Fibroblast of gingiva (primary cell): ENCODE results near the gene REM1.
"Not testable (repeated sequence)": the region's sequence is repeated elsewhere in the genome, so short reads cannot be mapped to it uniquely, and the experiment has no call there.

Experiments
- DNase-seq: peaks from one replicate; pipeline ENCODE4 v3.0.0-alpha.2; 2011; ENCODE audit warnings: low read depth

REM1 gene

GRCh38 chr20:31474758-31475427 is at the start of gene REM1, which contains the start of gene DEFB124:
REM1 (plus strand) TSS chr20:31475288; CDS start chr20:31476446, 1,158 bp downstream.
DEFB124 (minus strand) TSS chr20:31475127; CDS start chr20:31473013, 2,114 bp downstream.
- no peak for DNase-seq

GRCh38 chr20:31425797-31426196 is 49.3 kb upstream of the REM1 start:
- no peak for DNase-seq

- DNase-seq: not testable (repeated sequence)
Measured at GRCh38 chr20:31426891-31427551, 48.1 kb upstream of the REM1 start.

- DNase-seq: not testable (repeated sequence)
Measured at GRCh38 chr20:31427576-31427975, 47.5 kb upstream of the REM1 start.

GRCh38 chr20:31430568-31431115 is 44.4 kb upstream of the REM1 start:
- DNase-seq: no peak

- DNase-seq: no peak
Measured at GRCh38 chr20:31440012-31440659, 35.0 kb upstream of the REM1 start, which contains the start of gene DEFB123. DEFB123 (plus strand) TSS chr20:31440632; CDS start chr20:31440699, 67 bp downstream.

- no peak for DNase-seq
Measured at GRCh38 chr20:31446084-31446819, 28.8 kb upstream of the REM1 start.

- DNase-seq: no peak
Measured at GRCh38 chr20:31449511-31450414, 25.3 kb upstream of the REM1 start.

GRCh38 chr20:31452575-31452974 is 22.5 kb upstream of the REM1 start:
- DNase-seq: no peak

- DNase-seq: no peak
Measured at GRCh38 chr20:31454361-31454760, 20.7 kb upstream of the REM1 start.

- not testable (repeated sequence) for DNase-seq
Measured at GRCh38 chr20:31470946-31471345, 4.1 kb upstream of the REM1 start.

GRCh38 chr20:31472395-31473330 is 2.4 kb upstream of the REM1 start:
- DNase-seq: no peak

- no peak for DNase-seq
Measured at GRCh38 chr20:31473331-31474096, 1.6 kb upstream of the REM1 start.

- no peak for DNase-seq
Measured at GRCh38 chr20:31474097-31474436, 1.0 kb upstream of the REM1 start.

GRCh38 chr20:31475472-31476293 is 595 bp downstream of the REM1 start:
- no peak for DNase-seq

- no peak for DNase-seq
Measured at GRCh38 chr20:31476294-31476585, 1.2 kb downstream of the REM1 start.

GRCh38 chr20:31476643-31477215 is 1.6 kb downstream of the REM1 start:
- DNase-seq: no peak

GRCh38 chr20:31484001-31484400 is 8.9 kb downstream of the REM1 start:
- DNase-seq: no peak
